Bone marrow (tissue), 2 donors: Measurements from ENCODE around the gene ACAN.
"Not testable (repeated sequence)": the region's sequence is repeated elsewhere in the genome, so short reads cannot be mapped to it uniquely, and the experiment has no call there.

Source experiments
- DNase-seq, 2 donors: peaks; one replicate each; lab custom pipeline; 2025; lab: John Stamatoyannopoulos, UW

Gene ACAN

GRCh38 chr15:88902846-88903245 lies 99.6 kb downstream of the ACAN start:
- DNase-seq, result no peak

- no peak for DNase-seq
Observed at GRCh38 chr15:88904257-88904623, 101.0 kb downstream of the ACAN start.

DNA sequence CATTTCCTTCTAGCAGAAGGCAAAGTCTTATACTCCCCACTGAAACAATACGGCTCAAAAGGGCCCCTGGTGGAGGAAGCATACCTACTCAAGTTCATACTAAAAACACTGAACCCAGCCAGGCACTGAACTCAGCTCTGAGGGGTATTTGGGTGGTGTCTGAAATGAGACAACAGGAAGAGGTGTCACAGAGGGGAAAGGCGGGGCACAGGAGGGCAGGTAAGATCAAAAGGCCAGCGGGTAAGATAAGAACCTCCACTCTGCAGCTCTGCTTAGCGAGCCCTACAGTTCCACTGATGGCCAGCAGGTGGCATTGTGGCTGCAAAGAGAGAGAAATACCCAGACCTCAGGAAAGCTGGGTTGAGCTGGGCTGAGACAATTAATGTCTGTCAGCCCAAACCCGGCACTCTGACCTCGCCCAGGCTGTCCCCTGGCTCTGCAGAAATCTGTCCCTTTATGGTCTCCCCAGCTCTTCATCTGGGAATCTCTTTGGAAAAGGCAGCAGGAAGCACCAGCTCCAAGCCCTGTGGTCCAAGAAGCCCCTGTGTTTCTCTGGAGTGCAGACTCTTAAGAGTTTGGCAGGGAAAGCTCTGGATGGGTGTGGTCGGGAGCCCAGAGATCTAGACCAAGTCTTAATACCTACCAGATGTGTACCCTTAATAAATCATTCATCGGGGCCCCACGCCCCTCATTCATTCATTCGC lies 101.5 kb downstream of the ACAN start:
- peak; percentile 31 to 37 for DNase-seq

GRCh38 chr15:88905576-88905975 lies 102.3 kb downstream of the ACAN start:
- no peak for DNase-seq

- DNase-seq, result no peak
Observed at GRCh38 chr15:88906130-88906529, 102.9 kb downstream of the ACAN start.

- no peak for DNase-seq
Observed at GRCh38 chr15:88906551-88906950, 103.3 kb downstream of the ACAN start.

DNA sequence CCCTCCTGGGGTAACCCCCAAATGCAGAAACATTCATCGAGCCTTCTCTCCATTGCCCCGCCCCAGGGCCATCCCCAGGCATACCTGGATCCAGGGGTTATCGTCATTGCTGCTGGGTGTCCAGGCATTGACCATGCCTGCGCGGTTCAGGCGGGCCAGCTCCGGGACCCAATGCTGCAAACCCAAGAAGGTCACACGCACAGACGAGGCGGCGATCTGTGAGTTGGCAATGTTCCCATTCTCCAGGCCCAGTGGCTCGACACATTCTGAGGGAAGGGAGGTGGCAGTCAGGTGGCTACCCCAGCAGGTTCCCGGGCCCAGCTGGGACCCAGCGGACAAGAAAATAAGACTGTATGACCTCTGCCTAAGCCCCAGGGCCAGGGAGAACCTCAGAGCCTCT lies 103.9 kb downstream of the ACAN start:
- DNase-seq, result no peak

GRCh38 chr15:88908123-88908522 lies 104.9 kb downstream of the ACAN start:
- no peak for DNase-seq

GRCh38 chr15:88908697-88909621 lies 105.7 kb downstream of the ACAN start:
- DNase-seq, result no peak

GRCh38 chr15:88909956-88910831 lies 107.0 kb downstream of the ACAN start:
- DNase-seq, result no peak

DNA sequence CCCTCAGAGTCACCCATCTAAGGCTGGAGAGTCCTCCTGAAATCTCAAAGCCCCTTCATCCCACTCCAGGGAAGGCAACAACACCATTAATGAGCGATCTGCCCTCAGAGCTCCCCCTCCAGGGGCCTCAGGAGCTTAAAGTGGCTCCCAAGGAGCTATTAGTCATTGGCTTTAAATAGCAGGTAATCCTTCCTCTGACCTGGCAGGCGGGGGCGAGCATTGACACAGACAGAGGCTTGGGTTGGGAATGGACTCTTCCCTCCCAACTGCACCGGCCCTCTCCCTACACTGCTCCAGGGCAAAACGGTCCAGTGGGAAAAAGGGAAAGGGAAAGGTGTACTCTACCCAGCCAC lies 108.5 kb downstream of the ACAN start:
- DNase-seq, result no peak

DNA sequence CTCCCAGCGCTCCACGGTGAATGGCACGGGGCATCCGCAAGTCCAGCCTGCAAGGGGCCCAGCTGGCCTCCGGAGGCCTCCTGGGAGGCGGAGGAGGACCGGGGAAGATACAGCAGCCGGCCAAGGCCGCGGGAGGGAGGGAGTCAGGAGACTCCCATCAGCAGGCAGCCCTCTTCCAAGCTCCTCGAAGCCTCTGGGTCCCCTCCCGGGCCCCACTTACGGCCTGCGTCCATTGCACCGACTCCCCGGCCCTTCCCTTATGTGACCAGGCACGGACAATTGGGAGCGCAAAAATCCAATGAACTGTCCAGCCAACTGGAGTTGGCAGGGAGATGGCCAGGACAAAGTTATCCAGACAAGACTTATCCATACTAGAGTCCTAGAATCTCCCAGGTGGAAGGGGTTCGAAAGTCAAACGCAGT lies 109.3 kb downstream of the ACAN start:
- DNase-seq, result no peak

DNA sequence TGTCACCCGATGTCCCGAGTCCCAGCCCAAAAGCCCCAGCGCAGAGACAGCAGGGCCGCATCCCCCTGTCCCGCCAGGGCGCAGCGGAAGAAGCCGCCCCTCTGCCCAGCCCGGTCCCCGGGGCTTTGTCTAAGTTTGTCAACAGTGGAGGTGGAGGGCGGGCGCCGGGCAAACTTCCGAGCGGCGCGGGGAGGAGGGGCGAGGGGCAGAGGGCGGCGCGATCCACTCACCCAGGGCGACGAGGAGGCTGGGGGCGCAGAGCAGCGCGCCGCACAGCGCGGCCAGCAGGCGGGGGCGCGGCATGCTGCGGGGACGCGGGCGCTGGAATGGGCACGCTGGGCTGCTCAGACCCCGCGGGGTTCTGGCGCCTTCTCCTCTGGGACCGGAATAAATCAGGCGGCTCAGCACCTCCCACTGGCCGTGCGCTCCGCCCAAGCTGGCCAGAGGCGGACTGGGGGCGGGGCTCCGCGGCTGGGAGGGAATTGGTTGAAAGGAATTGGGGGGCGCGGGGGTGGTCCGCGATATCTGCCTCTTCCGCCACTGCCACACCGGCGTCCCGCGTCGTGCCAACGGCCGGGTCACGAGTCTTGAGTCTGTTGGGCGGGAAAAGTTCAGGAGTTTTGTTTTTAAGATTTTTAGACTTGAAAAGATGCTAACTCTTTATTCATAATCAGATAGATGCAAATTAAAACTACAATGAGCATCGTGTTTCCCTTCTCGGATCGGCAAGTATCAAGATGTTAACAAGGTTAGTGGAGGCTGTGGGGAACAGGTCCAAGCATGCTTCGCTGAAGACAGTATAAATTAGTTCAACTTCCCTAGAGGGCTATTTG lies 110.0 kb downstream of the ACAN start, which contains the start of gene MFGE8:
TSS of gene MFGE8 (minus strand) at position 363 of the 833 bp plus-strand sequence. CDS start at position 303, 60 bp downstream.
- peak; percentile 22 to 24 for DNase-seq

- DNase-seq, result no peak
Observed at GRCh38 chr15:88913850-88914169, 110.6 kb downstream of the ACAN start.

DNA sequence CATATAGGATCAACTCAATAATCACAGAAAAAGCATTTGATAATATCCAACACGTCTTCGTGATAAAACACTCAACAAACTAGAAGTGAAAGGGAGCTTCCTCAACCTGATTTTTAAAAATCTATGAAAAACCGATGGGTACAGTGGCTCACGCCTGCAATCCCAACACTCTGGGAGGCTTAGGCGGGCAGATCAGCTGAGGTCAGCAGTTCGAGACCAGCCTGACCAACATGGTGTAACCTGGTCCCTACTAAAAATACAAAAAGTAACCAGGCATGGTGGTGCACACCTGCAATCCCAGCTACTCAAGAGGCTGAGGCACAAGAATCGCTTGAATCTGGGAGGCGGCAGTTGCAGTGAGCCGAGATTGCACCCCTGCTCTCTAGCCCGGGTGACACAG lies 112.1 kb downstream of the ACAN start:
- no peak for DNase-seq

DNA sequence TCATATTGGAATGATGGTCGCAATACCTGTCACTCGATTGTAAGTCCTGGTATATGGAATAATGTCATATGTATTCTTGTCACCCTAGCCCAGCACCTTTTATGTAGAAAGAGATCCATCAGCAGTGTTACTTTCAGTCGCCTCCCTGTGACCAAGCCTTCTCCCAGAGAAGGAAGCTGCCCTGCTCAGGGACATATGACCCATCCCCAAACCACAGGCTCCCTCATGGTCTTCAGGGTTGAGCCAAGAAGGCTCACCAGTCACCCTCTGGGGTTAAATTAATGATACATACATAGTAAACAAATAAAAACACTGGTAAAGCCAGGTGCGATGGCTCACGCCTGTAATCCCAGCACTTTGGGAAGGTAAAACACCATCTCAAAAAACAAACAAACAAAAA lies 114.5 kb downstream of the ACAN start:
- DNase-seq, result no peak

DNA sequence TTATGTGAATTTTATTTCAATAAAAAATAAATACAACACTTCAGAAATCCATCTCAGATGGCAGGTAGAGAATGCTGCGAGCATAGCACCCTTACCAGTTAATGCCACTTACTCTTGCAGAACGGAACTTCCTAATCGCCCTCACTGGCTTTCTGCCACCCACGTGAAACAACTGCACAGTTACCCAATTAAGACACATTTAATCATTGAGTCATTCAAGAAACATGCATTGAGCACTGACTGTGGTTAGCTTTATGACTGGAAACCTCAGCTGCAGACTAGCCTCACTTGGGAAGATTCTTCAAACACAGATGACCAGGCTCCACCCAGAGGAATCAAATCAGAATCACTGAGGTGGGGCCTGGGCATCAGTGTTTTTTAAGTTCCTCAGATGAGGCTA lies 115.5 kb downstream of the ACAN start:
- DNase-seq, result peak in 1 of 2 donors; percentile 22

DNA sequence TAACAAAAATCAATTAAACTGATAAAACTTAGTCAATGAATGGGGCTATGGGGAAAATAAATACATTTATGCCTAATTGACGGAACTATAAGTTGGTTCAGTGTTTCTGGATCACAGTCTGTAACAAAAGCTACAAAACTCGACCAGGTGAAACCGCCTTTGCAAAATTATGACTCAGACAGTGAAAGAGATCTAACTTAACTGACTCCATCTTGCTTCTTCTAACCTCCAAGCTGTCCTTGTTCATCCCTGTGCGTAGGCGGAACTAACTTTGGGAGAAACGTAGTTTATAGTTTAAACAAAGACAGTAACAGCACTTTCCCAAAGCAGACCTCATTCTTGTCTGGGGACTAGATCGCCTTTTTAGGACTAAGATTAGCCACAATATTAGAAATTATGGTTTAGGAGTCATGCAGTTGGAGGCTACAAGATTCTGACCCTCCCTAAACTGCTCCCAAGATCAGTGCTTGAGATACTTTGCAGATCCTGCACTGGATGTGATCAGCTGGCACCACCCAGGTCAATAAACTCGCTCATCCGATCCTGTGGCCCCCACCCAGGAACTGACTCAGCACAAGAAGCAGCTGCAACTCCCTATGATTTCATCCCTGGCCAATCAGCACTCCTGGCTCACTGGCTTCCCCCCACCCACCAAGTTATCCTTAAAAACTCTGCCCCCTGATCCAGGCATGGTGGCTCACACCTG lies 117.1 kb downstream of the ACAN start:
- no peak for DNase-seq

DNA sequence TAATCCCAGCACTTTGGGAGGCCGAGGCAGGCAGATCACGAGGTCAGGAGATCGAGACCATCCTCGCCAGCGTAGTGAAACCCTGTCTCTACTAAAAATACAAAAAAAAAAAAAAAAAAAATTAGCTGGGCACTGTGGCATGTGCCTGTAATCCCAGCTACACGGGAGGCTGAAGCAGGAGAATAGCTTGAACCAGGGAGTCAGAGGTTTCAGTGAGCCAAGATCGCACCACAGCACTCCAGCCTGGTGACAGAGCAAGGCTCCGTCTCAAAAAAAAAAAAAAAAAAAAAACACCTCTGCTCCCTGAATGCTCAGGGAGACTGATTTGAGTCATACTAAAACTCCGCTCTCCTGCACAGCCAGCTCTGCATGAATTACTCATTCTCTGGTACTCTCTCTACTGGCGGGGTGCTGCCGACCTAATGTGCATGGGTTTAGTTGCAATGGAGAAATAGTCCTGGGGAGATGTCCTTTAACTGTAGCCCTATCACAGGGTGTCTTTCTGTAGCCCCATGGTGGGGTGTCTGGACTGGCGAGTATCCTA lies 117.7 kb downstream of the ACAN start:
- DNase-seq, result not testable (repeated sequence)
